ENCODE data around the gene BBS7.

The BBS7 gene

DNA sequence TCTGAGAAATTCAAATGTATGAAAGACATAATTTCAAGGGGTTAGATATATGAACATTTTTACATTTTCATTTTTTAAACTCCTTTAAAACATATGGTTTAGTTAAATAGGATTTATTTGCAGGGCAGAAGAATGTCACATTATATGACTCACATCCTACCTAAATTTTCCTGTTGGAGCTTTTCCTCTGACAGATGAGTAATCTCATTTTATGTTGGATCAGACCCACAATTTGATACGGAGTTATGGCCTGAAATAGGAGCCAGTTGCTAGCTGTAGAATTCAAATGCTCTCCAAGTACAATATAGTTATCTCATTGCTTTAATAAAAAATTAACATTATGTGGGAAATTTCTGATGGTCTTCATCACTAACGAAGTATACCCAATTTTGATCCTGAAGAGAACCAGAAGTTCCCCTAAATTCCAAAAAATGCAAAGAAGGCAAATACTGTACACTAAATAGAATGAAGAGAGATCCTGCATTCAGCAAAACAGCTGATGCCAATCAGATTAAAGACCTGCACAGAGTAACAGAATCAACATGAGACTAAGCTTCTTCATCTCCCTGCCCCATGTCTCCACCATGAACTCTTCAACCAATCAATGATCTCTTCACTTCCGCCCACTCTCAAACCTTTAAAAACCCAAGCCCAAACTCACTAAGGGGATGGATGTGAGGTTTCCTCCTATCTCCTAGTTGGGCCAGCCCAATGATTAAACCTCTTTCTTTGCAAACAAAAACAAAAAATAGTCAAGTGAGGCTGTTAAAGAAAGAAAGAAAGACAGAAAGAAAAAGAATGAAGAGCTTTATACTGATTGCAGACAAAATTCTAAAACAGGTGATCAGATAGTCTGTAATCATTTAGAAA lies 80.1 kb downstream of the BBS7 start:
- DNase-seq = no peak

DNA sequence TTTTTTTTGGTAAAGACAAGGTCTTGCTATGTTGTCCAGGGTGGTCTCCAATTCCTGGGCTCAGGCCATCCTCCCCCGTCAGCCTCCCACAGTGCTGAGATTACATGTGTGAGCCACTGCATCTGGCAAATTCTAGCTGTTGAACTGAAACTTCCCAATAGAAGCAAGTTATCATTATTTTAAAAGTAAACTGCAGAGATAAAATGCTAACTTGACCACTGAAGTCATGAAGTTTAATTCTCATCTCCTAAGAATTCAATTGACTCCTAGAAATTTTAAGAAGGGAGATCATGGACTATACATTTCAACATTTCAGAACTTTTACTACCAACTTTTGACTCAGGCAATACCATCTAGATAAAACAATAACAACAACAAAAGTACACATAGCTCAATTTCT lies 80.8 kb downstream of the BBS7 start:
- no peak for DNase-seq

DNA sequence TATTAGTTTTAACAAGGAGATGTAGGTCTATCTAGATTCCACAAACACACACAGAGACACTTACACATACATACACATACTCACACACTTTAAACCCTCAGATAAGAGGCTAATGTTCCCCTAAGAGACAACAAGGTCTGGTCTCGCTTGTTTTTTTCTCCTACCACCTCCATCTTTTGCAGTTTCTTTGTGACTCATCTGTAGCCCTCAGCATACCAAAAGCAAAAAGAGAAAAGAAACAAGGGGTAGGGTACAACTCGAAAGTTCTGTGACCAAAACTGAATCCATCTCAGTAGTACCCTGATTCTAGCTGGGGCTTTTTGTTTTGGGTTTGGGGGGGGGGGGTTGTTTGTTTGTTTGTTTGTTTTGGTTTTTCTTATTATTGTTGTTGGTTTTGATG lies 81.4 kb downstream of the BBS7 start:
- DNase-seq = no peak

DNA sequence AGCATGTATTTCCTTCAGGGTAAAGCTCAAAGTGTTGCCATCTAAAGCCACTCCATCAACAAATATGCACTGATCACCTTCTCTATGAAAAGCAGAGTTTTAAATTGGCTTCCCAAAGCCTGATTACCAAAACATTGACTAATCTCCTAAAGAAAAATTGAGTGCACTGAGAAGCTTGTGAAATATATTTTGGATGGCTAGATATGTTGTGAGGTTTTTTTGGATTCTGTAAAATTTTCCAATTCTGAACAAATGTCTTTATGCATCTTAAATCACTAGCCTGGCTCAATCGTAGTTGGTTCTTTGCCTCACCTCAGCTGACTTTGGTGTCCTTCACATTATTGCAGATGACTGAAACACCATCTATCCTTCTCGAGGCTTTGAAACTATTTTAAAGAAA lies 84.1 kb downstream of the BBS7 start:
- no peak for DNase-seq

DNA sequence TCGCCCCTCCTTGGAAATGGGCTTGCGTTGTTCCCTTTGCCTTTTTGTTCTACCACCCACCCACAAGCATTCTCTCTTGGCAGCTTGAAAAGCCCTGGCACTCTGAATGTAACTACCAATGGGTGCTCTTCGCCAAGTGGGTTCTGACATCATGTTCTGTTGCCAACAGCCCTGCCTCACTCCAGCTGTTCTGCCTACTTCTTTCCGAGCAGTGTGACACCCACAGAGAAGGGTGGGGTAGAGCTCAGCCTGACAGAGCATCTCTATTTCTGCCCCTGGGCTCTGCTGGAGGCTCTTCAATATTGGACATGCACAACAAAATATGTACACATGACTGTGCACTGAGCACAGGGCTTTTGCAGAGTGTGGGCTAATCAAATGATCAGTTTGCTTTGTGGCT lies 84.8 kb downstream of the BBS7 start:
- no peak for DNase-seq

DNA sequence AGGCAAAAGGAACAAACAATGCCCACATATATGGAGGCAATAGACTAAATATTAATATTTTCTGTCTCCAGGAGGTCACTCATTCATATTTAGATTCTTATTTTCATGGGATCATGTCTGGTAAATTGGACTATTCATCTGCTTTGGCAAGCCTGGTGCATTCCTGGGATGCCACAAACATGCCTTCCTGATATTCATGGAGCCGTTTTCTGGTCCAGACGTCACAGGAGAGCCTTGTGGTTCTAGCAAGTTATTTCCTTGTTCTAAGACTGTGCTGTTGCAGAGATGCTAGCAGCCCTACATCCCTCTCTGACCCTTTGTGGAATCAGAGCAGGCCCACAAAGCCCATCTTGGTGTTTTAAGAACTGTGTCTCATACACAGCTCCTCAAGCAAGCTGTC lies 85.3 kb downstream of the BBS7 start:
- DNase-seq = no peak

DNA sequence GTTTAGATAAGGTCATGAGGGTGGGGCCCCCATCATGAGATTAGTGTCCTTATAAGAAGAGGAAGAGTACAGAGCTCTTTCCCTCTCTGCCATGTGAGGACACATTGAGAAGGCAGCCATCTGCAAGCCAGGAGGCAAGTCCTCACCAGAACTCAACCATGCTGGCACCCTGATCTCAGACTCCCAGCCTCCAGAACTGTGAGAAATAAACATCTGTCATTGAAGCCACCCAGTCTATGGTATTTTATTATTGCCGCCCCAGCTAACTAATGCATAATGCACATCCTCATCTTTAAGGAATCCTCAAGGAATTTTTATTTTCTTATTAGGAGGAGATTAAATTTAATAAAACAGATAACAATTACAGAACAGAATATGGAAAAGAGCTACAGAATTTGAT lies 85.9 kb downstream of the BBS7 start:
- DNase-seq = no peak

DNA sequence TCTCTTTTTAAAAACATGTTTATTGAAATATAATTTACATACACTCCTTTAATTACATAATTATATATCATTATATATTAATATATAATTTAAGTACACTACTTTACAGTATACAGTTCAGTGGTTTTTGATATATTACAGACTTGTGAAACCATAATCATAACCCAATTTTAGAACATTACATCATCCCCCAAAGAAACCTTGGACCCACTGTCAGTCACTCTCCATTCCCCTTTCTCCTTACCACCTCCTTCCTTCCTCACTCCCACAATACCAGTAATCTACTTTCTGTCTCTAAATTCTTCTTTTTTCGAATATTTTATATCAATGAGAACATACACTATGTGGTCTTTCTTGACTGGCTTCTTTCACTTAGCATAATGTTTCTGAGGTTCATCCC lies 87.1 kb downstream of the BBS7 start:
- no peak for DNase-seq

DNA sequence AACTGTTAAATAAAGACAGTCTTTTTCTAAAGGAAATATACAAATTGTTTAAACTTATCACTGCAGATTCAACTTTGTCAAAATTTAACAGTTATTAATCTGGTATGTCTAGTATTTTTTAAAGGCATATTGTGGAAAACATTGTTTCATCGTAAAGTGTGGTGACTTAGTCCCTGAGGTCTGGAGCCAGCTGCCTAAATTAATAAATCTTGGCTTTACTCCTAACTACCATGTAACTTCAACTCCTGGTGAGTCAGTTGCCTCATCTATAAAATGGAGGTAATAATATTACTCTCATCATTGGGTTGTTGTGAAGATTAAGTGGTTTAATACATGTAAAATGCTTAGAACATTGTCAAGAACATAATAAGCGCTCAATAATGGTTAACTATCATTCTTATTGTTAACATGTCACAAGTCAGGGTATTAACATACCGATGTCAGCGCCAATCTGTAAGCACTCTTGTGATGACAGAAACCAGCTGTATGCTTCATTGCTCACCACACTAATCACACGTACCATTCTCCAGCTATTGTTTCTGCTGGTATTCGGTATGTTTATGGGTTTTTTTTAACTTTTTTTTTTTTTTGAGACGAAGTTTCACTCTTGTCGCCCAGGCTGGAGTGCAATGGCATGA lies 91.2 kb downstream of the BBS7 start:
- DNase-seq = no peak

DNA sequence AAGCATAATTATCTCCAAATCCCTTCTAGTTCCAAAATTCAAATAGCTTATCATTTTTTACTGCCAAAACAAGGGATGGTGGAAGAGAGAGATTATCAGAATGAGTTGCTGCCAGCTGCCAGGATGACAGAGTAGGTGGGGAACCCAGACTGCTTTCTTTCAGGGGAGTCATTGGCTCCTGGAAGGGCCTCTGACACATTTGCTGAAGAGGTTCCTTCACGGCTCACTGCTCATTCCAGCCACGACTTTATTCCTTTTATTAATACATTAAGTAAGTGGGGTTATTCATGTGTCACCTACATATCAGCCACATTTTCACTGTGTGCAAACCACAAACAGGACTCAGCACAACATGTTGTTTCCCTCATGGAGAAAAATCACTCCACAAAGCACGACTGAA lies 92.6 kb downstream of the BBS7 start:
- DNase-seq = no peak

DNA sequence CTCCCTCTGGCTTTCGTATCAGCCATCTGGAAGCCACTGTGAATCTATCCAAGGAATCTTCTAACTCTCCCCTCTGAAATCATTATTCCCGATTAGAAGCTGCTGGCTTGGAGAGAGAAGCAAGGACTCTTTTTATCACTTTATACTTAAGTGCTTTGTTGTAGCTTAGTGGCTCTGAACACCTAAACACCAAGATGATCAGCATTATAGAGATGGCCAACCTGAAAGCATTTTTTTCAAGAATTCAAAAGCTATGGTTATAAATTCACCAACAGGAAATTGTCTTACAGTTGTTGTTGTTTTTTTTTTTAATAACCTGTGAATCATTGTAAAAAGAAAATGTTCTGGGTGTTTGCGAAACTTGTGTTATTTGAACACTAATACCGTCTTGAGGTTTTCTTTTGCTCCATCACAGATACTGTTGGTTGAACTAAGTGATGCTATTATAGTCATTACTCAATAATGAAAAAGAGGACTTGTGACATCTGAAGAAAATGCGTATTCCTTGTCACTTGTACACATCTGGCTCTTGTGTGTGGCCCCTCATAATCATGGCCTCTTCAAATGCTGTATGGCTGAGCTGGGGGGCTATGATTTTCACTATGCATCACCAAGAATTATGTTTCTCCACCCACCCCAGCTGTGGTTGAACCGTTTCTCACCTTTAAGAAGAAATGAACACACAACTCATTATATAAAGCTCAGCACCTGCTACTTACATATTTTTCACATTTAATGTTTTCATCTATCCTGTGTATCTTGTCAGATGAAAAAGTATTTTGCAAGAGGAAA lies 93.5 kb downstream of the BBS7 start:
- DNase-seq = no peak

Measured in central memory CD4-positive, alpha-beta T cell (primary cell).